ENCODE measurements around the gene GALNT10.

The GALNT10 gene

DNA sequence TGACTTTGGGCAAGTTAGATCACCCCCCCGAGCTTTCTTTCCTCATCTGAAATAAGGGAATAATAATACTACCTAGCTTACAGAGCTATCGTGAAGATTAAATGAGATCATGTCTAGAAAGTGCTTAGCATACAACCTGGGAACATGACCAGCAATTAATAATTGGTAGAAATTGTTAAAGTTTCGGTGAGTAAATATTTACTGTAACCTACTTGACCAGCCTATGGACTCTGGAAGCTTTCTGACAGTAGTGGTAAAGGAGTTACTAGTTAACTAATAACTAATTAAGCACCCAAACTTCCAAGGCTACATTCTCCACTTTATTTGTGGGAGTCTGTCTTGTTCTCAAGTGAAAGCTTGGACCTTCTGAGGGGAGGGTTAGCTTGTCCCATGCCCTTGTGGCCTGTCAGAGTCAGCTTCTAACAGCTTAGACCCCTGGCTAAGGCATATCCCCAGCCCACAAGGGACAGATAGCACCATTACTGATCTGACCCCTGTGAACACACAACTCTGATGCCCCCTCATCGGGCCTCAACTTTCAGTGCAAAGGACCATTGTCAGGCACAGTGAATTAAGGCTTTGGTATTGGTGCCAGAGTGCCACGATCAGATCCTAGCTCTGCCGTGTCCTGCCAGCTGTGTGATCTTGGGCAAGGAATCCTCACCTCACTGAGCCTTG, 196.6 kb downstream of the GALNT10 start:
- no peak for DNase-seq

DNA sequence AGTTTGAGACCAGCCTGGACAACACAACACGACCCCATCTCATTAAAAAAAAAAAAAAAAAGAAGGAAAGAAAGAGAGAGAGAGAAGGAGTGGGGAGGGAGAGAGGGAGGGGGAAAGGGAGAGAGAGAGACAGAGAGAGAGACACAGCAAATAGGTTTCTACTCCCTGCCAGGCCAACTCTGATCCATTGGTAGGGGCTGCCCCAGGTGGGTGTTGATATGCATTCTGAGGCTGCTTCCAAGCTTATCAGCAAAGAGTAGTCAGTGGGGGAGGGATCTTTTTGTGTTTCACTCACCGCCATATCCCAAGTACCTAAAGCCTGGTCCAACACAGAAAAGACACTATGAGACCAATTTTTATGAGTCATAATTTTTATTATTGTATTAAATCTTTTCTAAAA, 198.3 kb downstream of the GALNT10 start:
- no peak for DNase-seq

DNA sequence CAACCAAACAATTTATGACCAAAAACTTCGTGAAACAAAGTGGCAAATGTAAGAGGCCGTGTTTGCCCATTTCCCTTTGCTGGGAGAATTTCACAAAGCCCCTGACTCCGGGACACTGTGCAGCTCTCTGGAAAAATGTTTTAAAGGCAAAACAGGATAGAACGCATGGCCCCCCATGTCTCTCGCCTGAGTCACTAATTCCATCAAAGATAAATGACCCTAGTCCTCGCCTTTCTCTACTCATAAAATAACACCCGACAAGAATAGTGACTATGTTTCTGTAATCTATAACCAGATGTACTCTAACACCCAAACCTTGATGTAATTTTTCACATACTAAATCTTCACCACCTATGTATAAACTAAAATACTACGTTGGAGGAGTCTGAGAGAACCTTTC, 199.6 kb downstream of the GALNT10 start:
- no peak for DNase-seq

DNA sequence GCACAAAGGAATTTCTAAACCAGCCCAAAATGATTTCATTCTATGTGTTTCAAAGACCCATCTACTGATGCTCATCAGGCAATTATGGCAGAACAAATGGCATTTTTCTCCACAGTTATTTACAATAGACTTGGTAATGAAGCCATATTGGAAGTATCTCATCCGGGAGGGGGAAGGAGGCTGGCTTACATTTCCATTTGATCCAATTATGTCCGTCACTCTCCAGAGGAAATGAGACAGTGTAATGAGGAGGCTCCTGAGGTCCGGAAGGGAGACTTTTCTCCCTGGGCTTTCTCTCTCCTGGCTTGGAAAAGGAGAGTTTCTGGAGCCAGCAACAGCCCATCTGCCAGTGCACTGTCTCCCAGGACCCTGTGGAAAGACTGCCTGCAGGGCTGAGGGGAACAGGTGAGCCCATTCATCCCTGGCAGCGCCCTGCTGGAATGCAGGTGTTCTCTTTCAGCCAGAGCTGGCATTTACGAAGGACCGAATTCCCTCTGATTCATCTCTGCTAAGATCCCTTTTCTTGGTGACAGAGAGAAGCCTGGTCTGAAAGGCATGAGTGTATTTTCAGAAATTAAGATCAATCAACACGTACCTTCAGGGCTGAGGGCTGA, 200.3 kb downstream of the GALNT10 start:
- DNase-seq = no peak

DNA sequence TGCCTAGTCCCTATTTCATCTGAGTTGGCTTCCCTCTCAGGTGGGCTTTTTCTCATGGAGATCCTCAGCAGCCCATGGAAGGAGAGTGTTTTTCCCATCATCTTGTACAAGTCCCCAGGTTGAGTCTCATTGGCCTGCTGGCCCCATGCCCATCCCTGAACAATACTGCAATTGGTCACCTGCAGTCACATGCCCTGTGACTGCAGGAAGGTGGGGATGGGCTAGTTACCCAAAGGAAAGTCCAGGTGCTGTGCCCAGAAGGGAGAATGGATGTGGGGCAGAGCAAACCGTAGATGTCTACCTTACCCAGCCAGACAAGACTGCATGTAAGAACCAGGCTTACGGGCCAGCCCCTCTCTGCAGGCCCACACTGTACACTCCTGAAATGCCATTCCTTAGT, 201.3 kb downstream of the GALNT10 start:
- no peak for DNase-seq

DNA sequence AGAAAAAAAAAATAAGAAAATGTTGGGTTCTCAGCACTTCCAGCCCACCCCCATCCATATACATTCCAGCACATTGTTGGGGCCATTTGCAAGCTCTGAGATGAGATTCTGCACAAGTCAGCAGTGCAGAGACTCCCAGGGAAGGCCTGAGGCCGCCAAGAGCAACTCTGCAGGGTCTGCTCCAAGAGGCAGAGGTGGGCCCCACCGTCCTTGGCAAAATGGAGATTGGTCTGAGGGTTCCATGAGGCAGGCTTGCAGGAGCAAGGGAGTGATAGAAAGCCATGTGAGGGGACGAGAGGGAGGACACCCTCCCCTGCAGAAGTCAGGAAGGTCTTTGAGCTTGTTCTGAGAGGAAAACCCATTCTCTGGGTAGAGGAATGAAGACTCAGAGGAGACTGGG, 203.3 kb downstream of the GALNT10 start:
- DNase-seq = no peak

DNA sequence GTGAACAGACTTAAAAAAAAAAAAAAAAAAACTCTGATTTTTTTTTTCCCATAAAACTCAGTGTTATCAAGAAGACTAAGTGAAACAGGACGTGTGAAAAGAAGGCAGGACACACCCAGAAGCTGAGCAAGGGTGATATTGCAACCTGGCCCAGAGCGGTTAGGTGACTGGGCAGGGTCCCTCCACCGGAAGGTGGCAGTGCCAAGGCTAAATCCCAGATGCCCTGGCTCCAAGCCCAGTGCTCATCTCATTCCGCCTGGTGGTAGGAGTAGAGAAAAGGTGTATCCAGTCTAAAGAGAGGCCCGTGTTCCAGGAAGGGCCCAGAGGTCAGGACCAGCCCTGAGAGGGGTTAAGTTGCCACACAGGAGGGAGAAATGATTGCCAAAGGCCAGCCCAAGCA, 203.8 kb downstream of the GALNT10 start:
- no peak for DNase-seq

DNA sequence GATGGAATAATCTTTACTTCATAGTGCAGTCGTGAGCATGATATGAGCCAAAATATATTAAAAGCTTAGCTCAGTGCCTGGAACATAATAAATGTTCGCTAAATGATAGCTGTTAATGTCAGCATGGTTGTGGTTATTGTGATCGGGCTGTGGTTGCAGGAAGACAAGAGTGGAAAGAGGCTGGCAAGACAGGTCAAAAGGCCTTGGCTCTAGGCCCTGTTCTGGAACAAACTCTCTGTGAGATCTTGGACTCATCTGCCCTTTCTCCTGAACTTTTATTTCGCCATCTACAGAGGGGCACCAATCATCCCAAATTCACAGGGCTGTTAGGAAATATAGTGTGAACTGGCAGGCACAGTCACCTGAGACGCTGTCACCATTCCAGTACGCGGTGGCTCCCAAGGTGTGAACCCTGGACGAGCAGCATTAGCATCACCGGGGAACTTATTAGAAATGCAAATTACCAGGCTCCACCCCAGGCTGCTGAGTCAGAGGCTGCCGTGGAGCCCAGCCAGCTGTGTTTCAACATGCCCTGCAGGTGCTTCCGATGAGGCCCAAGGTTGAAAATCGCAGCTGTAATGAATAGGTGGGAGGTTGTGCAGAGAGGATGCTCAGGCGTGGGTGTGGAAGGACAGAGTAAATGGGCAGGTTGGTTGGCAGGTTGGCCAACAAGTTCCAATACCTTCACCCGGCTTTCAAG, 205.0 kb downstream of the GALNT10 start:
- DNase-seq = no peak

DNA sequence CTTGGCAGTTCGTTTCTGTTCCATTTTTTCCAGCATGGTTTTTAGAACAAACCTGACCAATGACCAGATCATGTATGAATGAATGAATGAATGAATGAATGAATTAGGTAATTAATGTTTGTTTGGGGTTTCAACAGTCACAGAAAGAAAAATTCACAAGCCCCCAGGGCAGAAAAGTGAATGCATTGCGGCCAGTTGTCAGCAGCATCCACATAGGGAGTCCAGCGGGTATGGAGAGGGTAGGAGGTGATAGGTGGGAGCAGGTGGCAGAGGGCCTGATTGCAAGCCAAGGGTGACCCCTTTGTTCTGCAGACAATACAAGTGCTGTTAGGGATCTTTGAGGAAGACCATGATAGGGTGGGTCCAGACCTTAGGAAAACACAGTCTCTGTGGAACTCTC, 205.6 kb downstream of the GALNT10 start:
- no peak for DNase-seq

DNA sequence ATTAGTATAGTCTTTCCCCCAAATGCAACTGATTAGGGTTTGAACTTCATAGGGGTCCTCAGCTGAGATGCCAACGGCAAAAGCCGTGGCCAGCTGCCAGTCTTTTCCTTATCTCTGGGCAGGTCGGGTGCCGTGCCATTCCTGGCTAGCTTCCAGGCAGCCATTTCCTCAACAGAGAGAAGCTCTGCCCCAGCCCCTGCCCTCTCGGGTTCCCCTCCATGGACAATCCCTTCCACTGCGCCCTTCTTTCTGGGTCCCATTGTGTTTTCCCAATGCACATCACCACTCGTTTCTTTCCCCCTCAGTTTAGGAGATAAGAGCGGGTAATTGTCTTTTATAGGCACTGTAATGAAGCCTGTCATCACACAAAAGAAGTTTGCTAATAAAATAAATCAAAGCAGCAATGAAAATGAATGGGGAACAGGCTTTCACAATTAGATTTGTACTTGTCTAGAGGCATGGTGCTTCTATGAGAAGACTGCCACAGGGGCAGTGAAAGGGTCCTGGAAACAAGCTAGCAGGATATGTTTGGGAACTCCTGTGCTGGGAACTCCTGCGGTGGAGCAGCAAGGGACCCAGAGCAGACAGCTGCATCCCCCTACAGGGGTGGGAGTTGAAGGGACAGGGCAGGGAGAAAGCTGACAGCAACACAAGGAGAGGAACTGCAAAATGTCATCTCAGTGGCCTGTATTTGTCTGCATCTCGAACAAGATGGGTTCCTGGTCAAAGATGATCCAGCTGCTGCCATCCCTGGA, 207.3 kb downstream of the GALNT10 start:
- DNase-seq = no peak

DNA sequence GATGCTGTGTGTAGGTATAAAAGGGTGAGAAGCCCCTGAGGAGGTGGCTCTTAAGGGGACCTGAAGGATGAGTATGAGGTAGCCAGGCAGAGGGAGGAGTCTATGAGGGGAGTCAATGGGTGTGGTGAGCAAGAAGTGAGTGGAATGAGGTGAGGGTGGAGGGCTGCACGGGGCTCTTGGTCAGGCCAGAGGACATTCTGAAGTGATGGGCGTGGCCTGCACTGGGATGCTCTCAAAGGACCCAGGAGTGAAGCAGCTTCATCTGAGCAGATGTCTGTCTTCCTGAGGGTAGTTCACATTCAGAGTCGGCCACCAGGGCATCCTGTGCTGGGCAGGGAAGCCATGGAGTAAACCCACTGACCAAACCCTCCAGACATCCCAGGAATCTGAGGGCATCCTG, 210.1 kb downstream of the GALNT10 start:
- no peak for DNase-seq

DNA sequence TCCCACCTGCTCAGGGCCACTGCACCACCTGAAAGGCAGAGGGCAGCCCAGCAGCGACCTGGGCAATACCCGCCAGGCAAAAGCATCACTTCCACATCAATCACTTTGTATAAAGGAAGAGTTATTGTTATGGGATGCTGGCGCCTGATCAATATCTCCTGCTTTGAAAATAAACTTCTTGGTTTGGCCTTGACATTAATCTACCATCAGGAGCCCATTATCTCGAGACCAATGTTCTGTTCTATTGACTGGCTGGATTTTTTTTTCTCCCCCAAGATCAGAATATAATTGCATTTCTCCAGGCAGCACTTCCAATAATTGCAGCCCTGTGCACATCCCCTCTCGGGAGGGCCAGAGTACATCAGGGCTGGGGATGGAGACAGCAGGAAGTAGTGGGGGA, 210.8 kb downstream of the GALNT10 start:
- no peak for DNase-seq

DNA sequence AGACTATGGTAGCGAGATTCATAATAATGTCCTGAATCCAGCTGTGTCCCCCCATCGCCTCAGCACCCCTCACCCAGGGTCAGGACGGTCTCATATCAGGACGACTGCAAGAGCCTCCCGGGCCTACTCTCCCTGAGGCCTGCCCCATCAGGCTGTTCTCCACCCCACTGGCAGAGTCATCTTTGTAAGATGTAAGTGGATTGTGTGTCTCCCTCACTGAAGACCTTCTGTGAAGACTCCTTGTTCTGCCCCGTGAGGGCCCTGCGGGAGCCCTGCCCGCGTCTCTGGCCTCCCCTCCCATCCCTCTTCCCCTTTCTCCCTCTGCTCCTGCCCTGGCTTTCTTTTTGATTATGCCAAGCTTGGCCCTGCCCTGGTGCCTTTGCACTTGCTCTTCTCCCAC, 211.4 kb downstream of the GALNT10 start:
- no peak for DNase-seq

DNA sequence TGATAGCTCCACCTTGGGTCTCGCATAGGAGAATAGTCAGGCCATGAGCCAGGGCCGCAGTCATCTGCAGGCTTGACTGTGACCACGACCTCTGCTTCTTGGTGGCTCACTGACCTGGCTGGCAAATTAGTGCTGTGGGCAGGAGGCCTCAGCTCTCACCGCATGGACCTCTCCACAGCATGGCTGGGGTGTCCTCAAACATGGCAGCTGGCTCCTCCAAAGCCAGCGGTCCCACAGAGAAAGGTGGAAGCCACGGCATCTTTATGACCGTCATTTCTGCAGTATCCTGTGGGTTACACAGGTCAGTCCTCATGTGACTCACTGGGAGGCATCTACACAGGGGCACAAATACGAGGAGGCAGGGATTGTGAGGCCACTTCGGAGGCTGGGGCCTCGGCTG, 212.1 kb downstream of the GALNT10 start:
- DNase-seq = no peak

DNA sequence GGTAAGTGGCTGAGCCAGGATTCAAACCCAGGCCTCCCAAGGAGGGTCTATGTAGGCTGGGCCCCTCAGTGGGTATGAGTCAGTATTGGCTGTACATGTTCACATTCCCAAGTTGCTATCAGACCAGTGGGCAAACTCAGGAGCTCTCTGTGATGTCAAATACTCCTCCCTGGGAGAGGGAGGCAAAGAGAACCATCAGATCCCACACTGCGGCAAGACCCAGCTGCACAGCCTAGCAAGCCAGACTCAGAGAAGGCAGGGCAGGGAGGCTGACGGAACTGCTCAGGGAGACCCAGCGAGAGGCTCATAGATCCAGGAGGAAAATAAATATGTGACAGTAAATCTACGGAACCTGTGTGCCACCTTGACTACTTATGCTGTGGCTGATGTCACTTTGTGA, 212.7 kb downstream of the GALNT10 start:
- DNase-seq = no peak

DNA sequence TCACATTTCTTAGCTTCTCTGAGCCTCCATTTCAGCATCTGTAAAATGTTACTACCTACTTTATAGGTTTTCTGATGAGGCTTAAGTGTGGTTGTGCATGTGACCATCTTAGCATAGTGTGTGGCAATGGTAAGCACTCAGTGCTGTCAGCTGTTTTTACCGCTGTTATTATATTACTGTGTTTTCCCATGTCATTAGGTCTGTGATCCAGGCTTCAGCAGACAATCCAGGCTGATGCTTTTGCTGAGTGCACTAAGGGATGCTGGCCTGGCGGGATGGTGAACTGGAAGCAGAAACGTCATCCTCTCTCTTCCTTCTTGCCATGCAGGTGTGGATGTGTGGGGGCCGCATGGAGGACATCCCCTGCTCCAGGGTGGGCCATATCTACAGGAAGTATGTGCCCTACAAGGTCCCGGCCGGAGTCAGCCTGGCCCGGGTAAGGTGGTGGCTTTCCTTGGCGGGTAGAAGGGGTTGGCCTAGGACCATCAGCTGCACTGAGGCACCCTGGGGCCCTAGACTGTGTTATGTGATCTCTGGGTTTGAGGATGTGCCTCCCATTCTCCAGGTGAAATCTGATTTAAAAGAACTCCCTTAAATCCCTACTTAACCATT, 213.3 kb downstream of the GALNT10 start:
- no peak for DNase-seq

DNA sequence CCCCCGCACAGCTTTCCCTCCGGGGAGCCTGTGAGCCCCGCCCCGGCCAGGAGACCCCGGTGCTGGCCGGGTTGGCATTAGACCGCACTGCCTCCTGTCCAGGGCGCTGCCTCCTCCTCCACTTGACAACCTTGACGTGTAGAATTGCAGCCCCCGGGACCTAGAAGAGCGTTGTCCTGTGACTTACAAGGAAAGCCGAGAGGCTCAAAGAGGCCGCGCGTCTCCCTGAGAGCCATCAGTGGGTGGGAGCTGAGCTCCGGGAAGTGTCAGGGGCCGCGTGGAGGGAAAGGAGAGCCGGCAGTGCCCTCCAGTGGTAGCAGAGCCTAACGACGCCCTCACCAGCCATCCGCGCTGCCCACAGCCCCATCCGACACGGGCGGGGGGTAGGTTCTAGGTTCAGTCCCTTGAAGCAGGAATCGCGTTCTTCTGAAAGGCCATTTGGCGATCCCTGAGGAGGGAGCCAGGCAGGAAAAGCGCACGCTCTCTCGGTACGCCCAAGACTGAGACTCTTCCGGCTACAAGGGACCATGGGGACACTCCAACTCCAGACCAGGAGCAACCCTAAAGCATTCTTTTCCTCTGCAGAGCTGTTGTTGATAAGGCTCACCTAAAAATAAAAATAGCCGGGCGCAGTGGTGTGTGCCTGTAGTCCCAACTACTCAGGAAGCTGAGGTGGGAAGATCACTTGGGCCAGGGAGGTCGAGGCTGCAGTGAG, 214.7 kb downstream of the GALNT10 start:
- DNase-seq = peak; percentile 79

DNA sequence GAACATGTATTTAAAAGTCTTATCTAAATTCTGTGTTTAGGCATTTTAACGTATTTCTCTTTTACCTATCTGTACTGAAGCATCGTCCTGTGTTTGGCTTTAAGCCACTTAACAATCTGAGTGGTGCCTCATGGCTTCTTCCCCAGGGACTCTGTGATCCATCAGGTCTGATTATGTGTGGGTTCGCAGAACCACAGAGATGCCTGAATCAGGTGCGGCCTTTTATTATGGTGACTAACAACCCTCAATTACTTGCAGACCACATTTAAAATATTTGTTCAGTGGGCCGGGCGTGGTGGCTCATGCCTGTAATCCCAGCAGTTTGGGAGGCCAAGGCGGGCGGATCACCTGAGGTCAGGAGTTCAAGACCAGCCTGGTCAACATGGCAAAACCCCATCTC, 215.7 kb downstream of the GALNT10 start:
- no peak for DNase-seq

DNA sequence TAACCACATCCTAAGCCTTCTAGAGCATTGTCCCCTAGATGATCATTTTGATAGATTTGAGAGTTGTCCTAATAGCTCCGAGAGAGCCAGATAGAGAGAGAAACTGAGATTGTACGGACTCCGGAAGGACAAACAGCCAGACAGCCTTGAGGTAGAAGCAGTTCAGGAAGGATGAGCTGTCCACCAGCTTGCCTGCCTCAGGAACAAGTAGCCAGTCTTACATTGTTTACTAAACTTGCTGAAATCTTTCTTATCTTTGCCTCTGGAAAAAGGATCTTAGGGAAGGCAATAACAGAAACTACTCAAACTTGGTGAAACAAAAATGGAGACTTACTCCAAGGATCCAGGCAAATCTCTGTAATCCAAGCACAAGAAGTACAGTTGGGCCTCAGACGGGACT, 216.3 kb downstream of the GALNT10 start:
- DNase-seq = no peak

DNA sequence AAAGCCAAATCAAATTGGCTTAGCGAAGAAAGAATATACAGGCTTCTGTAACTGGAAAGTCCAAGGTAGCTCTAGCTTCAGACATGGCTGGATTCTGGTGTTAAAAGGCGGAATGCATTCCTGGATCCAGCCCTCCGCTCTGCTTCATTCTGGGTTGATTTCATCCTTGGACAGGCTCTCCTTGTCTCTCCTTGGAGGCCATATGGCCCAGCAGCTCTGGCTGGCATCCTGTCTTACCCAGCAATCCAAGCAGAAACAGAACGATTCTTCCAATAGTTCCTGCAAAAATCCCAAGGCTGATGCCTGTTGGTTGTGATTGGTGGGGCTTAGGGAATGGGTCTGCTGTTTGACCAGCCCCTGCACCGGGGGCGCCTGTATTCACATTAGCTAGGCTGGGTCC, 218.3 kb downstream of the GALNT10 start:
- no peak for DNase-seq

DNA sequence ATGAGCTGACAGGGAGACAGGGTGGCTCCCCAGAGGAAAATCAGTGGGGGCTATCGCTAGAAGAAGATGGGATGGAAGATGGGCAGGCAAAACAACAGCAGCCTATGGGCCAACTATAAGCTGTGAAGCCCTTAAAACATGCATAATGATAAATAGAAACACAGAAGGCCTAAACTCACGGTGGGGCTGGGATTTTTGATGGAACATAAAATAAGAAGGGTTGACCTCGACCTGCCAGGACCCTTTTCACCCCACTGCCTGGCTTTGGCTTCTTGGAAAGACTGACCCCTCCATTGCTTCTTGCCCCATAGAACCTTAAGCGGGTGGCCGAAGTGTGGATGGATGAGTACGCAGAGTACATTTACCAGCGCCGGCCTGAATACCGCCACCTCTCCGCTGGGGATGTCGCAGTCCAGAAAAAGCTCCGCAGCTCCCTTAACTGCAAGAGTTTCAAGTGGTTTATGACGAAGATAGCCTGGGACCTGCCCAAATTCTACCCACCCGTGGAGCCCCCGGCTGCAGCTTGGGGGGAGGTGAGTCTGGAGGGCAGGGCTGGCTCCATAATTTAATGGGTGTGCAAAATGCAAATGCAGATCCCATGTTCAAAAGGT, 218.8 kb downstream of the GALNT10 start:
- no peak for DNase-seq

DNA sequence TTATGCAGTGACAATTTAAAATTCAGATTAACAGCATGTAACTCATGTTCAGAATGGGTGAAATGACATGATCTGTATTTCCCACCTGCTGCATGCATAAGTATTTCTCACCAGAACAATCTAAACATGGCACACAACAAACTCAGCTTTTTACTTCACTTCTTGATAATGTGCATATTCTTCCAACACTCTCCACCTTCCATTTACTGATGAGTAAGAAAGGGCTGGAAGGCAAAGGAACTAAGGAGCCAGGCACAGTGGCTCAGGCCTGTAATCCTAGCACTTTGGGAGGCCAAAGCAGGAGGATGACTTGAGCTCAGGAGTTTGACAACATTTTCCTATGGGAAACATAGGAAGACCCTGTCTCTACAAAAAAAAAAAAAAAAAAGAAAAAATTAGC, 219.5 kb downstream of the GALNT10 start:
- no peak for DNase-seq
